Stimulated activated CD8-positive, alpha-beta memory T cell treated with anti-CD3 and anti-CD28 coated beads, Interleukin-15, amount 100 ng/mL, for 24 hours (primary cell): Measurements from ENCODE around the gene UTP4.

Experiments used
- DNase-seq: peaks from one replicate; pipeline ENCODE4 v3.0.0-alpha.2; 2020; ENCODE audit warnings: low read depth

The UTP4 gene

GRCh38 chr16:69132424-69133252, at the start of gene UTP4, which contains the start of gene CHTF8:
TSS of gene UTP4 (plus strand) at chr16:69132649. CDS start at chr16:69133460, 811 bp downstream.
TSS of gene CHTF8 (minus strand) at chr16:69132588. CDS start at chr16:69121458, 11,130 bp downstream.
- DNase-seq: peak; percentile 74

GRCh38 chr16:69083306-69083941, 49.0 kb upstream of the UTP4 start:
- no peak for DNase-seq

- no peak for DNase-seq
Observed at GRCh38 chr16:69084289-69084688, 48.2 kb upstream of the UTP4 start.

GRCh38 chr16:69085032-69085695, 47.3 kb upstream of the UTP4 start:
- DNase-seq: no peak

- no peak for DNase-seq
Observed at GRCh38 chr16:69087161-69087581, 45.3 kb upstream of the UTP4 start.

GRCh38 chr16:69088684-69089083, 43.8 kb upstream of the UTP4 start:
- DNase-seq: no peak

- DNase-seq: no peak
Observed at GRCh38 chr16:69089091-69089910, 43.1 kb upstream of the UTP4 start.

GRCh38 chr16:69093974-69094373, 38.5 kb upstream of the UTP4 start:
- no peak for DNase-seq

- no peak for DNase-seq
Observed at GRCh38 chr16:69094501-69094900, 37.9 kb upstream of the UTP4 start.

GRCh38 chr16:69095193-69095592, 37.3 kb upstream of the UTP4 start:
- DNase-seq: no peak

- DNase-seq: no peak
Observed at GRCh38 chr16:69100071-69100691, 32.3 kb upstream of the UTP4 start.

- no peak for DNase-seq
Observed at GRCh38 chr16:69105501-69106361, 26.7 kb upstream of the UTP4 start, which contains the start of gene HAS3. TSS of gene HAS3 (plus strand) at chr16:69105653. CDS start at chr16:69109396, 3,743 bp downstream.

GRCh38 chr16:69106491-69107315, 25.7 kb upstream of the UTP4 start:
- DNase-seq: no peak

- DNase-seq: no peak
Observed at GRCh38 chr16:69107316-69107962, 25.0 kb upstream of the UTP4 start.

- DNase-seq: no peak
Observed at GRCh38 chr16:69108064-69108904, 24.2 kb upstream of the UTP4 start.

- no peak for DNase-seq
Observed at GRCh38 chr16:69108905-69109252, 23.6 kb upstream of the UTP4 start.

GRCh38 chr16:69109486-69110270, 22.8 kb upstream of the UTP4 start:
- DNase-seq: no peak
